K562 (cell line): ENCODE results near the gene CD52. TPM values are rescaled to one million over a fixed set of nuclear protein-coding genes. Genes with fewer than 3 reads are reported as not detected.

Experiments
- EWSR1 ChIP-seq: fragments of 450-650 bp; IDR thresholded peaks from 2 replicates; pipeline ENCODE4 v1.6.1; 2018; ENCODE audit warnings: borderline replicate concordance, mild to moderate bottlenecking, low read depth, moderate library complexity; ENCODE audit not compliant: partially characterized antibody
- HNRNPK ChIP-seq: fragments of 200-400 bp; formaldehyde crosslinking; IDR thresholded peaks from one replicate; pipeline ENCODE4 v1.6.1; 2018; ENCODE audit warnings: mild to moderate bottlenecking, low read depth, low read length; ENCODE audit not compliant: poor library complexity, severe bottlenecking
- KLF1 ChIP-seq: fragments of 450-650 bp; IDR thresholded peaks from 2 replicates; pipeline ENCODE4 v1.6.1; 2016; ENCODE audit warnings: missing genetic modification characterization, missing compliant biosample characterization
- KLF13 ChIP-seq: fragments of 450-650 bp; IDR thresholded peaks from 2 replicates; pipeline ENCODE4 v1.6.1; 2016; ENCODE audit warnings: missing genetic modification characterization, low read depth, mild to moderate bottlenecking, missing compliant biosample characterization, moderate library complexity, borderline replicate concordance
- LEF1 ChIP-seq: fragments of 450-650 bp; IDR thresholded peaks from 2 replicates; pipeline ENCODE4 v1.6.1; 2016; ENCODE audit warnings: mild to moderate bottlenecking
- SMARCA5 ChIP-seq: fragments of 450-650 bp; IDR thresholded peaks from 2 replicates; pipeline ENCODE4 v1.6.1; 2016
- SNIP1 ChIP-seq: fragments of 450-650 bp; IDR thresholded peaks from 2 replicates; pipeline ENCODE4 v1.7.1; 2017; ENCODE audit warnings: low read depth, mild to moderate bottlenecking
- TBP ChIP-seq: optimal IDR thresholded peaks from 2 replicates; pipeline ENCODE3; 2011; ENCODE audit warnings: low read depth, low read length, improper control_type of control experiment
- ZNF77 ChIP-seq: fragments of 250-450 bp; sonication (Bioruptor Pico); IDR thresholded peaks from 2 replicates; pipeline ENCODE4 v1.5.0; 2020
- polyA plus RNA-seq, 8 experiments: library from polyadenylated mRNA; depleted of rRNA in 4 of 8; stranded (reverse) in 5 of 8; unstranded in 3 of 8; fragments of >200 nt; fragmentation: Nextera tagmentation in 2 of 8; fragmentation: Illumina TruSeq in 1 of 8; extraction: Ambion mirVana in 2 of 8; extraction: Trizol in 1 of 8; gene quantifications; 2 replicates each; pipeline versions ENCODE4 v1.2.1 to v1.2.3, GENCODE V29; 2011 to 2014; ENCODE audit warnings: inconsistent platforms in 1 of 8, missing spikeins in 1 of 8
- total RNA-seq, 7 experiments: library from RNA; depleted of rRNA in 6 of 7; stranded (reverse); fragments of >200 nt in 6 of 7; fragmentation: Illumina TruSeq in 2 of 7; extraction: Trizol in 2 of 7; gene quantifications; 2 replicates each; pipeline versions ENCODE4 v1.2.1 to v1.2.3, GENCODE V29; 2011 to 2021; ENCODE audit warnings: low replicate concordance in 1 of 7
- TF ChIP-seq, protein P1 (sequence below): fragments of 450-650 bp; IDR thresholded peaks from 2 replicates; pipeline ENCODE4 v1.6.1; 2016; ENCODE audit warnings: mild to moderate bottlenecking, moderate library complexity
- TF ChIP-seq, protein P2 (sequence below): sonication (generic); formaldehyde crosslinking; IDR thresholded peaks from 2 replicates; pipeline ENCODE4 v1.8.1; 2023; ENCODE audit warnings: mild to moderate bottlenecking, missing genetic modification reagents

Gene CD52
- total and polyA plus RNA-seq, 9 of the 15 experiments (the other 6 are each of a cell fraction or from before 2014, with no cell fraction given): 34.9 to 488 (median 173) TPM

DNA sequence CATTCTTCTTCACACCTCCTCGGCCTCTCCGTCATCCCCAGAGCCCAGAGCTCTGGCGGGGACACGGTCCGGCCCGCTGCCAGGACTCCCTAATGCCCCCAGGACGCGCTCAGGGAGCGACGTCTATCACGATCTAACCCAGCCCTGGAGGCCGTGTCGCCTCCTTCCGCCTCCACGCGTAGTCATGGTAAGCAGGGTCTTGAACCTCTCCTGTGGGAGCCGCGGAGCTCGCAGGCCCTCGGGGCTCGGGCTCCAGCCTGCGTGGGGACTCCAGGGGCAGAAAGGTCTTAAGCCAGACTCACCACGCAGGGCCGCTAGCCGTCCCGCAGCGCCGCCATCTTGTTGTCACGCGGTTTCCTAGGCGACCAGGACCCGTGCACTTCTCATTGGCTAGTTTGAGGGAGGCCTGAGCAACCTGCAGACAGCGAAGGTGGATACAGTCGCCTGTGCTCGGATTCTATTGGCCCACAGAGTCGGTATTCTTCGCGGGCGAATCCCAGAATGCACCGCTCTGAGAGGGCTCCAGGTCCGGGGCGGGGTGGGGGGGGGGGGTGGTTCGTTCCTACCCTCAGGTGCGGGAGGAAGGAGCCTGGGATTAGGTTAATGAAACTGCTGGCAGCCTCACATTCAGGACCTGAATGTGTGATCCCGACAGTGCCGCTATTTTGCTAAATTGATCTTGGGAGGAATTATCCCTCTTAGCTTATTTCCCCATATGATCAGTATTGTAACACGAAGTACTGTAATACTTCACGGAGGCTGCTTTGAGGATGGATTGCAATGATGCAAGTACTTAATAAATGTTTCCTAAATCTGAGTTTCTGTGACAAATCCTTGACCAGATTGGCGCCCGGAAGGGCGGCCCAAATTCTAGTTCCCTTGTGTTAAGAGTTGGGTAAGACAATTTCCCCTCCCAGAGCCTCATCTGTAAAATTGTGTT lies 11.2 kb upstream of the CD52 start, which contains the start of gene UBXN11 (continued):
- TF ChIP-seq, protein P1, sequence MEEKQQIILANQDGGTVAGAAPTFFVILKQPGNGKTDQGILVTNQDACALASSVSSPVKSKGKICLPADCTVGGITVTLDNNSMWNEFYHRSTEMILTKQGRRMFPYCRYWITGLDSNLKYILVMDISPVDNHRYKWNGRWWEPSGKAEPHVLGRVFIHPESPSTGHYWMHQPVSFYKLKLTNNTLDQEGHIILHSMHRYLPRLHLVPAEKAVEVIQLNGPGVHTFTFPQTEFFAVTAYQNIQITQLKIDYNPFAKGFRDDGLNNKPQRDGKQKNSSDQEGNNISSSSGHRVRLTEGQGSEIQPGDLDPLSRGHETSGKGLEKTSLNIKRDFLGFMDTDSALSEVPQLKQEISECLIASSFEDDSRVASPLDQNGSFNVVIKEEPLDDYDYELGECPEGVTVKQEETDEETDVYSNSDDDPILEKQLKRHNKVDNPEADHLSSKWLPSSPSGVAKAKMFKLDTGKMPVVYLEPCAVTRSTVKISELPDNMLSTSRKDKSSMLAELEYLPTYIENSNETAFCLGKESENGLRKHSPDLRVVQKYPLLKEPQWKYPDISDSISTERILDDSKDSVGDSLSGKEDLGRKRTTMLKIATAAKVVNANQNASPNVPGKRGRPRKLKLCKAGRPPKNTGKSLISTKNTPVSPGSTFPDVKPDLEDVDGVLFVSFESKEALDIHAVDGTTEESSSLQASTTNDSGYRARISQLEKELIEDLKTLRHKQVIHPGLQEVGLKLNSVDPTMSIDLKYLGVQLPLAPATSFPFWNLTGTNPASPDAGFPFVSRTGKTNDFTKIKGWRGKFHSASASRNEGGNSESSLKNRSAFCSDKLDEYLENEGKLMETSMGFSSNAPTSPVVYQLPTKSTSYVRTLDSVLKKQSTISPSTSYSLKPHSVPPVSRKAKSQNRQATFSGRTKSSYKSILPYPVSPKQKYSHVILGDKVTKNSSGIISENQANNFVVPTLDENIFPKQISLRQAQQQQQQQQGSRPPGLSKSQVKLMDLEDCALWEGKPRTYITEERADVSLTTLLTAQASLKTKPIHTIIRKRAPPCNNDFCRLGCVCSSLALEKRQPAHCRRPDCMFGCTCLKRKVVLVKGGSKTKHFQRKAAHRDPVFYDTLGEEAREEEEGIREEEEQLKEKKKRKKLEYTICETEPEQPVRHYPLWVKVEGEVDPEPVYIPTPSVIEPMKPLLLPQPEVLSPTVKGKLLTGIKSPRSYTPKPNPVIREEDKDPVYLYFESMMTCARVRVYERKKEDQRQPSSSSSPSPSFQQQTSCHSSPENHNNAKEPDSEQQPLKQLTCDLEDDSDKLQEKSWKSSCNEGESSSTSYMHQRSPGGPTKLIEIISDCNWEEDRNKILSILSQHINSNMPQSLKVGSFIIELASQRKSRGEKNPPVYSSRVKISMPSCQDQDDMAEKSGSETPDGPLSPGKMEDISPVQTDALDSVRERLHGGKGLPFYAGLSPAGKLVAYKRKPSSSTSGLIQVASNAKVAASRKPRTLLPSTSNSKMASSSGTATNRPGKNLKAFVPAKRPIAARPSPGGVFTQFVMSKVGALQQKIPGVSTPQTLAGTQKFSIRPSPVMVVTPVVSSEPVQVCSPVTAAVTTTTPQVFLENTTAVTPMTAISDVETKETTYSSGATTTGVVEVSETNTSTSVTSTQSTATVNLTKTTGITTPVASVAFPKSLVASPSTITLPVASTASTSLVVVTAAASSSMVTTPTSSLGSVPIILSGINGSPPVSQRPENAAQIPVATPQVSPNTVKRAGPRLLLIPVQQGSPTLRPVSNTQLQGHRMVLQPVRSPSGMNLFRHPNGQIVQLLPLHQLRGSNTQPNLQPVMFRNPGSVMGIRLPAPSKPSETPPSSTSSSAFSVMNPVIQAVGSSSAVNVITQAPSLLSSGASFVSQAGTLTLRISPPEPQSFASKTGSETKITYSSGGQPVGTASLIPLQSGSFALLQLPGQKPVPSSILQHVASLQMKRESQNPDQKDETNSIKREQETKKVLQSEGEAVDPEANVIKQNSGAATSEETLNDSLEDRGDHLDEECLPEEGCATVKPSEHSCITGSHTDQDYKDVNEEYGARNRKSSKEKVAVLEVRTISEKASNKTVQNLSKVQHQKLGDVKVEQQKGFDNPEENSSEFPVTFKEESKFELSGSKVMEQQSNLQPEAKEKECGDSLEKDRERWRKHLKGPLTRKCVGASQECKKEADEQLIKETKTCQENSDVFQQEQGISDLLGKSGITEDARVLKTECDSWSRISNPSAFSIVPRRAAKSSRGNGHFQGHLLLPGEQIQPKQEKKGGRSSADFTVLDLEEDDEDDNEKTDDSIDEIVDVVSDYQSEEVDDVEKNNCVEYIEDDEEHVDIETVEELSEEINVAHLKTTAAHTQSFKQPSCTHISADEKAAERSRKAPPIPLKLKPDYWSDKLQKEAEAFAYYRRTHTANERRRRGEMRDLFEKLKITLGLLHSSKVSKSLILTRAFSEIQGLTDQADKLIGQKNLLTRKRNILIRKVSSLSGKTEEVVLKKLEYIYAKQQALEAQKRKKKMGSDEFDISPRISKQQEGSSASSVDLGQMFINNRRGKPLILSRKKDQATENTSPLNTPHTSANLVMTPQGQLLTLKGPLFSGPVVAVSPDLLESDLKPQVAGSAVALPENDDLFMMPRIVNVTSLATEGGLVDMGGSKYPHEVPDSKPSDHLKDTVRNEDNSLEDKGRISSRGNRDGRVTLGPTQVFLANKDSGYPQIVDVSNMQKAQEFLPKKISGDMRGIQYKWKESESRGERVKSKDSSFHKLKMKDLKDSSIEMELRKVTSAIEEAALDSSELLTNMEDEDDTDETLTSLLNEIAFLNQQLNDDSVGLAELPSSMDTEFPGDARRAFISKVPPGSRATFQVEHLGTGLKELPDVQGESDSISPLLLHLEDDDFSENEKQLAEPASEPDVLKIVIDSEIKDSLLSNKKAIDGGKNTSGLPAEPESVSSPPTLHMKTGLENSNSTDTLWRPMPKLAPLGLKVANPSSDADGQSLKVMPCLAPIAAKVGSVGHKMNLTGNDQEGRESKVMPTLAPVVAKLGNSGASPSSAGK: no peak; the same call in 1 of the 2 replicates
- 0 out of 2 replicates have a peak, but pooled peaks have one; percentile 49 for TF ChIP-seq LEF1
- TF ChIP-seq ZNF77 (CRISPR knock-in tag): no peak
- no peak for TF ChIP-seq SNIP1
- no peak for TF ChIP-seq HNRNPK
- TF ChIP-seq EWSR1: no peak
- TF ChIP-seq KLF13: no peak
- TF ChIP-seq SMARCA5: no peak
- TF ChIP-seq KLF1: no peak
- TF ChIP-seq TBP: peak; percentile 64
- TF ChIP-seq, protein P2, sequence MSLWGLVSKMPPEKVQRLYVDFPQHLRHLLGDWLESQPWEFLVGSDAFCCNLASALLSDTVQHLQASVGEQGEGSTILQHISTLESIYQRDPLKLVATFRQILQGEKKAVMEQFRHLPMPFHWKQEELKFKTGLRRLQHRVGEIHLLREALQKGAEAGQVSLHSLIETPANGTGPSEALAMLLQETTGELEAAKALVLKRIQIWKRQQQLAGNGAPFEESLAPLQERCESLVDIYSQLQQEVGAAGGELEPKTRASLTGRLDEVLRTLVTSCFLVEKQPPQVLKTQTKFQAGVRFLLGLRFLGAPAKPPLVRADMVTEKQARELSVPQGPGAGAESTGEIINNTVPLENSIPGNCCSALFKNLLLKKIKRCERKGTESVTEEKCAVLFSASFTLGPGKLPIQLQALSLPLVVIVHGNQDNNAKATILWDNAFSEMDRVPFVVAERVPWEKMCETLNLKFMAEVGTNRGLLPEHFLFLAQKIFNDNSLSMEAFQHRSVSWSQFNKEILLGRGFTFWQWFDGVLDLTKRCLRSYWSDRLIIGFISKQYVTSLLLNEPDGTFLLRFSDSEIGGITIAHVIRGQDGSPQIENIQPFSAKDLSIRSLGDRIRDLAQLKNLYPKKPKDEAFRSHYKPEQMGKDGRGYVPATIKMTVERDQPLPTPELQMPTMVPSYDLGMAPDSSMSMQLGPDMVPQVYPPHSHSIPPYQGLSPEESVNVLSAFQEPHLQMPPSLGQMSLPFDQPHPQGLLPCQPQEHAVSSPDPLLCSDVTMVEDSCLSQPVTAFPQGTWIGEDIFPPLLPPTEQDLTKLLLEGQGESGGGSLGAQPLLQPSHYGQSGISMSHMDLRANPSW (CRISPR knock-in tag): peak; percentile 86; the same call in 1 of the 2 replicates
